Activated CD4-positive, alpha-beta memory T cell treated with anti-CD3 and anti-CD28 coated beads for 36 hours (primary cell): ENCODE results near the gene MLLT3. TPM values are rescaled to one million over a fixed set of nuclear protein-coding genes. Genes with fewer than 3 reads are reported as not detected.

Source experiments
- CTCF ChIA-PET: fragments of 350-600 bp; sonication (Branson Sonifier 250); formaldehyde crosslinking; loops from one replicate; lab custom pipeline; 2021; ENCODE audit warnings: antibody characterized with exemption, inconsistent platforms; lab: Charles Lee
- POLR2A ChIA-PET: fragments of 350-600 bp; sonication (Branson Sonifier 250); formaldehyde crosslinking; loops from one replicate; lab custom pipeline; 2021; ENCODE audit warnings: antibody characterized with exemption; lab: Charles Lee
- DNase-seq: peaks from one replicate; pipeline ENCODE4 v3.0.0-alpha.2; 2020
- H3K27ac Mint-ChIP-seq: one replicate; pipeline ENCODE4 v1.8.0; 2021; ENCODE audit warnings: mixed read lengths
- H3K27me3 Mint-ChIP-seq: one replicate; pipeline ENCODE4 v1.8.0; 2021; ENCODE audit warnings: mixed read lengths
- H3K36me3 Mint-ChIP-seq: one replicate; pipeline ENCODE4 v1.8.0; 2021; ENCODE audit warnings: mixed read lengths
- H3K4me1 Mint-ChIP-seq: one replicate; pipeline ENCODE4 v1.8.0; 2021; ENCODE audit warnings: low read depth, mixed read lengths
- H3K4me3 Mint-ChIP-seq: one replicate; pipeline ENCODE4 v1.8.0; 2021; ENCODE audit warnings: mild to moderate bottlenecking, mixed read lengths
- H3K9me3 Mint-ChIP-seq: one replicate; pipeline ENCODE4 v1.8.0; 2021; ENCODE audit warnings: mixed read lengths
- intact Hi-C: fragments of 100-400 bp; cut with micrococcal nuclease; formaldehyde crosslinking; loops from one replicate; pipeline ENCODE4 v1.15.1; 2023
- total RNA-seq, 2 experiments: library from RNA; stranded (reverse); gene quantifications; one replicate each; pipeline ENCODE4 v1.2.3, GENCODE V29; 2021

Gene MLLT3
- total RNA-seq, 2 experiments from 2014 or later, result 30.8 to 34.0 TPM

GRCh38 chr9:20488691-20489090, 133.6 kb downstream of the MLLT3 start:
- Mint-ChIP-seq H3K27me3 (no peaks in the 10 kb centered on the region), H3K27ac (no peak overlapping the region), H3K36me3 (no peaks in the 10 kb centered on the region), H3K4me3 (no peak overlapping the region), H3K4me1 (peaks cover 32% of the 10 kb centered on the region), H3K9me3 (no peaks in the 10 kb centered on the region)
- intact Hi-C loops, result no loop called here
- ChIA-PET POLR2A (no interaction called here), CTCF (no interaction called here)
- DNase-seq, result no peak

- H3K4me1 Mint-ChIP-seq, result peaks cover 33% of the 10 kb centered on the region
- DNase-seq, result no peak
- intact Hi-C loops, result no loop called here
- no peaks in the 10 kb centered on the region for H3K9me3 Mint-ChIP-seq
- H3K36me3 Mint-ChIP-seq, result no peaks in the 10 kb centered on the region
- H3K4me3 Mint-ChIP-seq, result no peak overlapping the region
- ChIA-PET CTCF (no interaction called here), POLR2A (no interaction called here)
- H3K27ac Mint-ChIP-seq, result no peak overlapping the region
- no peaks in the 10 kb centered on the region for H3K27me3 Mint-ChIP-seq
These were observed 135.7 kb downstream of the MLLT3 start for GRCh38 chr9:20486552-20486951.

GRCh38 chr9:20481437-20481836, 140.9 kb downstream of the MLLT3 start:
- no peaks in the 10 kb centered on the region for H3K9me3 Mint-ChIP-seq
- ChIA-PET POLR2A (no interaction called here), CTCF (interaction anchor here (0.6 kb wide), 1 partner anchor 186 kb away, joined by 3 read pairs; no protein-coding TSS in a partner anchor)
- peaks cover 1% of the 10 kb centered on the region for H3K36me3 Mint-ChIP-seq
- intact Hi-C loops, result no loop called here
- no peak overlapping the region for H3K27ac Mint-ChIP-seq
- no peak overlapping the region for H3K4me3 Mint-ChIP-seq
- H3K4me1 Mint-ChIP-seq, result peaks cover 34% of the 10 kb centered on the region
- DNase-seq, result no peak
- H3K27me3 Mint-ChIP-seq, result no peaks in the 10 kb centered on the region

- peaks cover 31% of the 10 kb centered on the region for H3K4me1 Mint-ChIP-seq
- no peaks in the 10 kb centered on the region for H3K9me3 Mint-ChIP-seq
- H3K4me3 Mint-ChIP-seq, result no peak overlapping the region
- POLR2A ChIA-PET, result no interaction called here
- H3K27me3 Mint-ChIP-seq, result no peaks in the 10 kb centered on the region
- CTCF ChIA-PET, result no interaction called here
- no peak overlapping the region for H3K27ac Mint-ChIP-seq
- peaks cover 1% of the 10 kb centered on the region for H3K36me3 Mint-ChIP-seq
- no peak for DNase-seq
- intact Hi-C loops, result no loop called here
These were observed 142.1 kb downstream of the MLLT3 start for GRCh38 chr9:20480249-20480648.

GRCh38 chr9:20479419-20480155, 142.7 kb downstream of the MLLT3 start:
- no peak for DNase-seq
- CTCF ChIA-PET, result no interaction called here
- H3K4me3 Mint-ChIP-seq, result no peak overlapping the region
- intact Hi-C loops, result no loop called here
- peaks cover 31% of the 10 kb centered on the region for H3K4me1 Mint-ChIP-seq
- H3K27me3 Mint-ChIP-seq, result no peaks in the 10 kb centered on the region
- H3K9me3 Mint-ChIP-seq, result no peaks in the 10 kb centered on the region
- H3K36me3 Mint-ChIP-seq, result peaks cover 1% of the 10 kb centered on the region
- POLR2A ChIA-PET, result no interaction called here
- H3K27ac Mint-ChIP-seq, result no peak overlapping the region

GRCh38 chr9:20478786-20479185, 143.5 kb downstream of the MLLT3 start:
- Mint-ChIP-seq H3K27me3 (no peaks in the 10 kb centered on the region), H3K4me1 (peaks cover 32% of the 10 kb centered on the region), H3K4me3 (no peak overlapping the region), H3K9me3 (no peaks in the 10 kb centered on the region), H3K36me3 (peaks cover 1% of the 10 kb centered on the region), H3K27ac (no peak overlapping the region)
- POLR2A ChIA-PET, result no interaction called here
- CTCF ChIA-PET, result no interaction called here
- intact Hi-C loops, result no loop called here
- DNase-seq, result no peak

- Mint-ChIP-seq H3K4me1 (peaks cover 32% of the 10 kb centered on the region), H3K27ac (no peak overlapping the region), H3K9me3 (no peaks in the 10 kb centered on the region), H3K4me3 (no peak overlapping the region), H3K27me3 (no peaks in the 10 kb centered on the region), H3K36me3 (peaks cover 1% of the 10 kb centered on the region)
- peak; percentile 16 for DNase-seq
- intact Hi-C loops, result no loop called here
- POLR2A ChIA-PET, result no interaction called here
- CTCF ChIA-PET, result interaction anchor here (1.0 kb wide), 1 partner anchor 13 kb away, joined by 3 read pairs; no protein-coding TSS in a partner anchor
These were observed 144.2 kb downstream of the MLLT3 start for GRCh38 chr9:20477940-20478620.

GRCh38 chr9:20476912-20477521, 145.3 kb downstream of the MLLT3 start:
- DNase-seq, result no peak
- intact Hi-C loops, result no loop called here
- H3K9me3 Mint-ChIP-seq, result no peaks in the 10 kb centered on the region
- POLR2A ChIA-PET, result no interaction called here
- H3K27me3 Mint-ChIP-seq, result no peaks in the 10 kb centered on the region
- no peak overlapping the region for H3K4me3 Mint-ChIP-seq
- CTCF ChIA-PET, result interaction anchor here (0.6 to 1.0 kb wide), 2 partner anchors 12 to 65 kb away, joined by 3 read pairs; no protein-coding TSS in a partner anchor
- peaks cover 36% of the 10 kb centered on the region for H3K4me1 Mint-ChIP-seq
- no peak overlapping the region for H3K27ac Mint-ChIP-seq
- H3K36me3 Mint-ChIP-seq, result peaks cover 1% of the 10 kb centered on the region

GRCh38 chr9:20474496-20474895, 147.8 kb downstream of the MLLT3 start:
- H3K9me3 Mint-ChIP-seq, result peaks cover 2% of the 10 kb centered on the region
- no peak overlapping the region for H3K4me3 Mint-ChIP-seq
- H3K27me3 Mint-ChIP-seq, result no peaks in the 10 kb centered on the region
- H3K4me1 Mint-ChIP-seq, result peaks cover 29% of the 10 kb centered on the region
- H3K27ac Mint-ChIP-seq, result no peak overlapping the region
- DNase-seq, result no peak
- CTCF ChIA-PET, result interaction anchor here (0.8 kb wide), 1 partner anchor 1018 kb away, joined by 3 read pairs; no protein-coding TSS in a partner anchor
- H3K36me3 Mint-ChIP-seq, result peaks cover 8% of the 10 kb centered on the region
- intact Hi-C loops, result no loop called here
- POLR2A ChIA-PET, result no interaction called here

GRCh38 chr9:20473515-20474013, 148.7 kb downstream of the MLLT3 start:
- Mint-ChIP-seq H3K9me3 (peaks cover 8% of the 10 kb centered on the region), H3K4me3 (no peak overlapping the region), H3K27ac (no peak overlapping the region), H3K4me1 (peaks cover 20% of the 10 kb centered on the region), H3K27me3 (no peaks in the 10 kb centered on the region), H3K36me3 (peaks cover 10% of the 10 kb centered on the region)
- intact Hi-C loops, result no loop called here
- no peak for DNase-seq
- CTCF ChIA-PET, result no interaction called here
- POLR2A ChIA-PET, result no interaction called here

GRCh38 chr9:20472342-20473045, 149.8 kb downstream of the MLLT3 start:
- DNase-seq, result no peak
- peaks cover 10% of the 10 kb centered on the region for H3K36me3 Mint-ChIP-seq
- H3K27me3 Mint-ChIP-seq, result no peaks in the 10 kb centered on the region
- CTCF ChIA-PET, result no interaction called here
- H3K27ac Mint-ChIP-seq, result no peak overlapping the region
- intact Hi-C loops, result no loop called here
- peaks cover 8% of the 10 kb centered on the region for H3K9me3 Mint-ChIP-seq
- peaks cover 12% of the 10 kb centered on the region for H3K4me1 Mint-ChIP-seq
- POLR2A ChIA-PET, result no interaction called here
- no peak overlapping the region for H3K4me3 Mint-ChIP-seq
